OCI-LY3 (cell line): Measurements from ENCODE around the gene KDM4B.

Source experiments
- EZH2phosphoT487 ChIP-seq: fragments of 200-600 bp; shearing (Covaris generic); IDR thresholded peaks from 2 replicates; pipeline ENCODE4 v1.6.1; 2018; ENCODE audit warnings: antibody characterized with exemption, mixed run types, low read depth
- TF ChIP-seq, protein P1 (sequence below): fragments of 200-600, 300-600 bp; sonication (generic); IDR thresholded peaks from 2 replicates; pipeline ENCODE4 v1.5.1; 2014; ENCODE audit warnings: antibody characterized with exemption, low read length, low read depth

DNA sequence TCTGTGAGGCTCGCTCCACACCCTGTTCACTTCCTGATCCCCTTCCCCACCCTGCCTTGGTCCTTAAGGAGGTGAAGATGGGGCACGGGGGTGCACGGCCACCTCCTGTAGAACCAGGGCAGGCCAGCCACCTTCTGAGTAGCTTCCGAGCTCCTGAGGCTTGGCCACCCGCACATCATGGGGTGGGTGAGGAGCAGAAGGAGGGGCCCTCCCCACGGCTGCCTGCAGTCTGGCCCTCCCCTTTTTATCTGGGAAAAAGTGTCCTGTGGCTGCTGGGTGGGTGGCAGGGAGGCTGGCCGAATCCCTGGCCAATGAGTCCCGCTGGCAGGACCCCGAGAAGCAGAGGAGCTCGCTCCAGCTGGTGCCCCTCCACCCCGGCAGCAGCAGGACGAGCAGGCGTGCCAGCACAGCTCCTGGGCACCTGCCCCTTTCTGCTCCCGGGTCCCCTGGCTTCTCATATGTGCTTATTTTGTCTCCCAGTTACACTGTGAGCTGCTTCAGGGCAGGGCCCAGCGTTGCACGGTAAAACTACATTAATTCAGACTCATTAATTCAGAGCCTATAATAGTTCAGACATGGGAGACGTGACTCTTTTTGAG is 135.0 kb downstream of the KDM4B start:
- TF ChIP-seq, protein P1, sequence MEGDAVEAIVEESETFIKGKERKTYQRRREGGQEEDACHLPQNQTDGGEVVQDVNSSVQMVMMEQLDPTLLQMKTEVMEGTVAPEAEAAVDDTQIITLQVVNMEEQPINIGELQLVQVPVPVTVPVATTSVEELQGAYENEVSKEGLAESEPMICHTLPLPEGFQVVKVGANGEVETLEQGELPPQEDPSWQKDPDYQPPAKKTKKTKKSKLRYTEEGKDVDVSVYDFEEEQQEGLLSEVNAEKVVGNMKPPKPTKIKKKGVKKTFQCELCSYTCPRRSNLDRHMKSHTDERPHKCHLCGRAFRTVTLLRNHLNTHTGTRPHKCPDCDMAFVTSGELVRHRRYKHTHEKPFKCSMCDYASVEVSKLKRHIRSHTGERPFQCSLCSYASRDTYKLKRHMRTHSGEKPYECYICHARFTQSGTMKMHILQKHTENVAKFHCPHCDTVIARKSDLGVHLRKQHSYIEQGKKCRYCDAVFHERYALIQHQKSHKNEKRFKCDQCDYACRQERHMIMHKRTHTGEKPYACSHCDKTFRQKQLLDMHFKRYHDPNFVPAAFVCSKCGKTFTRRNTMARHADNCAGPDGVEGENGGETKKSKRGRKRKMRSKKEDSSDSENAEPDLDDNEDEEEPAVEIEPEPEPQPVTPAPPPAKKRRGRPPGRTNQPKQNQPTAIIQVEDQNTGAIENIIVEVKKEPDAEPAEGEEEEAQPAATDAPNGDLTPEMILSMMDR = no peak
- no peak for TF ChIP-seq EZH2phosphoT487
